ENCODE data around the gene BSDC1.

BSDC1 gene

GRCh38 chr1:32426489-32427255 is 32.4 kb upstream of the BSDC1 start:
- H3K27me3 Mint-ChIP-seq (ENCODE audit: low read depth, poor library complexity) = peaks cover 8% of the 10 kb centered on the region
- peaks cover 6% of the 10 kb centered on the region for H3K4me1 Mint-ChIP-seq
- no peaks in the 10 kb centered on the region for H3K36me3 Mint-ChIP-seq (ENCODE audit: low read depth)
- no peak overlapping the region for H3K4me3 Mint-ChIP-seq
- H3K9me3 Mint-ChIP-seq = no peaks in the 10 kb centered on the region
- no peak for TF ChIP-seq CTCF (IDR thresholded peaks at IDR 0.05)
- DNase-seq = no peak
- H3K27ac Mint-ChIP-seq = no peak overlapping the region

GRCh38 chr1:32421775-32422174 is 27.5 kb upstream of the BSDC1 start:
- H3K4me3 Mint-ChIP-seq = no peak overlapping the region
- H3K4me1 Mint-ChIP-seq = peaks cover 6% of the 10 kb centered on the region
- H3K36me3 Mint-ChIP-seq (ENCODE audit: low read depth) = peaks cover 13% of the 10 kb centered on the region
- DNase-seq = no peak
- H3K27ac Mint-ChIP-seq = no peak overlapping the region
- peaks cover 18% of the 10 kb centered on the region for H3K9me3 Mint-ChIP-seq
- peaks cover 8% of the 10 kb centered on the region for H3K27me3 Mint-ChIP-seq (ENCODE audit: low read depth, poor library complexity)
- no peak for TF ChIP-seq CTCF (IDR thresholded peaks at IDR 0.05)

- Mint-ChIP-seq H3K4me1 (no peaks in the 10 kb centered on the region), H3K4me3 (no peak overlapping the region), H3K27me3 (ENCODE audit: low read depth, poor library complexity) (peaks cover 15% of the 10 kb centered on the region), H3K36me3 (ENCODE audit: low read depth) (peaks cover 24% of the 10 kb centered on the region), H3K27ac (no peak overlapping the region), H3K9me3 (peaks cover 73% of the 10 kb centered on the region)
- TF ChIP-seq CTCF (IDR thresholded peaks at IDR 0.05) = no peak
- DNase-seq = no peak
These were observed 20.1 kb upstream of the BSDC1 start for GRCh38 chr1:32414186-32414886.

- Mint-ChIP-seq H3K36me3 (ENCODE audit: low read depth) (peaks cover 24% of the 10 kb centered on the region), H3K27ac (no peak overlapping the region), H3K27me3 (ENCODE audit: low read depth, poor library complexity) (peaks cover 15% of the 10 kb centered on the region), H3K4me3 (no peak overlapping the region), H3K4me1 (no peaks in the 10 kb centered on the region), H3K9me3 (peaks cover 77% of the 10 kb centered on the region)
- DNase-seq = peak; percentile 34
- peak; percentile 36 for TF ChIP-seq CTCF (IDR thresholded peaks at IDR 0.05)
These were observed 19.4 kb upstream of the BSDC1 start for GRCh38 chr1:32413507-32414185.

- no peak for TF ChIP-seq CTCF (IDR thresholded peaks at IDR 0.05)
- H3K4me1 Mint-ChIP-seq = no peaks in the 10 kb centered on the region
- H3K4me3 Mint-ChIP-seq = no peak overlapping the region
- peaks cover 15% of the 10 kb centered on the region for H3K27me3 Mint-ChIP-seq (ENCODE audit: low read depth, poor library complexity)
- no peak for DNase-seq
- peaks cover 12% of the 10 kb centered on the region for H3K36me3 Mint-ChIP-seq (ENCODE audit: low read depth)
- peaks cover 54% of the 10 kb centered on the region for H3K9me3 Mint-ChIP-seq
- no peak overlapping the region for H3K27ac Mint-ChIP-seq
These were observed 17.0 kb upstream of the BSDC1 start for GRCh38 chr1:32411261-32411660.

Measured in nephron progenitor cell (in vitro differentiated cells).